ENCODE measurements around the gene SLK. TPM values are rescaled to one million over a fixed set of nuclear protein-coding genes. Genes with fewer than 3 reads are reported as not detected.

Gene SLK
- total RNA-seq, 1 donor from 2014 or later: 27.5 TPM

- FAIRE-seq (no peak), DNase-seq (ENCODE audit: low read depth) (no peak)
- H3K4me3 Mint-ChIP-seq (ENCODE audit: unreplicated experiment): no peak overlapping the region
- Histone ChIP-seq H3K4me3 (ENCODE audit: insufficient read depth, low read depth, low read length) (no peak overlapping the region), H3K27me3 (ENCODE audit: insufficient read depth, low read length) (no peaks in the 10 kb centered on the region), H3K36me3 (ENCODE audit: insufficient read depth, low read length) (peaks cover 7% of the 10 kb centered on the region), H3K9me3 (ENCODE audit: insufficient read depth, low read depth, low read length) (no peaks in the 10 kb centered on the region), H2AFZ (ENCODE audit: low read depth, low read length) (no peak overlapping the region), H3K4me1 (ENCODE audit: insufficient read depth, low read length) (no peaks in the 10 kb centered on the region), H3K4me2 (ENCODE audit: low read length) (no peak overlapping the region), H3K27ac (ENCODE audit: low read depth, low read length) (no peak overlapping the region), H3K9ac (ENCODE audit: low read length) (no peak overlapping the region), H4K20me1 (ENCODE audit: insufficient read depth, low read length) (peaks cover 2% of the 10 kb centered on the region), H3K79me2 (ENCODE audit: insufficient read depth, low read length) (no peaks in the 10 kb centered on the region)
- no peaks in the 10 kb centered on the region for H3K27me3 Mint-ChIP-seq (ENCODE audit: low read depth, unreplicated experiment)
- no peaks in the 10 kb centered on the region for H3K4me1 Mint-ChIP-seq (ENCODE audit: low read depth, unreplicated experiment)
- no peak for TF ChIP-seq CTCF (IDR thresholded peaks at IDR 0.05; ENCODE audit: insufficient read depth, low read depth, low read length)
- no peak for TF ChIP-seq EZH2 (IDR thresholded peaks at IDR 0.05; ENCODE audit: insufficient read depth, low read length)
- no peak overlapping the region for H3K27ac Mint-ChIP-seq (ENCODE audit: unreplicated experiment)
- H3K9me3 Mint-ChIP-seq (ENCODE audit: unreplicated experiment): no peaks in the 10 kb centered on the region
- H3K36me3 Mint-ChIP-seq (ENCODE audit: low read depth, unreplicated experiment): peaks cover 9% of the 10 kb centered on the region
Observed at GRCh38 chr10:104032144-104032775, 65.3 kb downstream of the SLK start.

- Histone ChIP-seq H3K9ac (ENCODE audit: low read length) (no peak overlapping the region), H4K20me1 (ENCODE audit: insufficient read depth, low read length) (peaks cover 2% of the 10 kb centered on the region), H3K4me2 (ENCODE audit: low read length) (no peak overlapping the region), H3K27me3 (ENCODE audit: insufficient read depth, low read length) (no peaks in the 10 kb centered on the region), H2AFZ (ENCODE audit: low read depth, low read length) (no peak overlapping the region), H3K9me3 (ENCODE audit: insufficient read depth, low read depth, low read length) (no peaks in the 10 kb centered on the region), H3K27ac (ENCODE audit: low read depth, low read length) (no peak overlapping the region), H3K4me3 (ENCODE audit: insufficient read depth, low read depth, low read length) (no peak overlapping the region), H3K4me1 (ENCODE audit: insufficient read depth, low read length) (no peaks in the 10 kb centered on the region), H3K36me3 (ENCODE audit: insufficient read depth, low read length) (peaks cover 7% of the 10 kb centered on the region), H3K79me2 (ENCODE audit: insufficient read depth, low read length) (no peaks in the 10 kb centered on the region)
- no peaks in the 10 kb centered on the region for H3K9me3 Mint-ChIP-seq (ENCODE audit: unreplicated experiment)
- H3K27me3 Mint-ChIP-seq (ENCODE audit: low read depth, unreplicated experiment): no peaks in the 10 kb centered on the region
- DNase-seq (ENCODE audit: low read depth) (no peak), FAIRE-seq (no peak)
- no peak overlapping the region for H3K27ac Mint-ChIP-seq (ENCODE audit: unreplicated experiment)
- H3K4me1 Mint-ChIP-seq (ENCODE audit: low read depth, unreplicated experiment): no peaks in the 10 kb centered on the region
- no peak for TF ChIP-seq CTCF (IDR thresholded peaks at IDR 0.05; ENCODE audit: insufficient read depth, low read depth, low read length)
- TF ChIP-seq EZH2 (IDR thresholded peaks at IDR 0.05; ENCODE audit: insufficient read depth, low read length): no peak
- H3K4me3 Mint-ChIP-seq (ENCODE audit: unreplicated experiment): no peak overlapping the region
- peaks cover 9% of the 10 kb centered on the region for H3K36me3 Mint-ChIP-seq (ENCODE audit: low read depth, unreplicated experiment)
Observed at GRCh38 chr10:104033401-104033930, 66.5 kb downstream of the SLK start.

- Histone ChIP-seq H3K36me3 (ENCODE audit: insufficient read depth, low read length) (peaks cover 7% of the 10 kb centered on the region), H2AFZ (ENCODE audit: low read depth, low read length) (no peak overlapping the region), H3K9ac (ENCODE audit: low read length) (no peak overlapping the region), H3K9me3 (ENCODE audit: insufficient read depth, low read depth, low read length) (no peaks in the 10 kb centered on the region), H3K27me3 (ENCODE audit: insufficient read depth, low read length) (no peaks in the 10 kb centered on the region), H3K79me2 (ENCODE audit: insufficient read depth, low read length) (no peaks in the 10 kb centered on the region), H3K4me3 (ENCODE audit: insufficient read depth, low read depth, low read length) (no peak overlapping the region), H3K4me2 (ENCODE audit: low read length) (no peak overlapping the region), H4K20me1 (ENCODE audit: insufficient read depth, low read length) (peaks cover 2% of the 10 kb centered on the region), H3K27ac (ENCODE audit: low read depth, low read length) (no peak overlapping the region), H3K4me1 (ENCODE audit: insufficient read depth, low read length) (no peaks in the 10 kb centered on the region)
- H3K9me3 Mint-ChIP-seq (ENCODE audit: unreplicated experiment): no peaks in the 10 kb centered on the region
- no peak overlapping the region for H3K27ac Mint-ChIP-seq (ENCODE audit: unreplicated experiment)
- H3K36me3 Mint-ChIP-seq (ENCODE audit: low read depth, unreplicated experiment): peaks cover 9% of the 10 kb centered on the region
- H3K4me1 Mint-ChIP-seq (ENCODE audit: low read depth, unreplicated experiment): no peaks in the 10 kb centered on the region
- no peak for TF ChIP-seq CTCF (IDR thresholded peaks at IDR 0.05; ENCODE audit: insufficient read depth, low read depth, low read length)
- no peak for TF ChIP-seq EZH2 (IDR thresholded peaks at IDR 0.05; ENCODE audit: insufficient read depth, low read length)
- no peak for FAIRE-seq
- H3K27me3 Mint-ChIP-seq (ENCODE audit: low read depth, unreplicated experiment): no peaks in the 10 kb centered on the region
- no peak for DNase-seq (ENCODE audit: low read depth)
- H3K4me3 Mint-ChIP-seq (ENCODE audit: unreplicated experiment): no peak overlapping the region
Observed at GRCh38 chr10:104033966-104034365, 67.0 kb downstream of the SLK start.
